ENCODE results near the gene OR51B6.
"Not testable (repeated sequence)": the region's sequence is repeated elsewhere in the genome, so short reads cannot be mapped to it uniquely, and the experiment has no call there.

Gene OR51B6, protein sequence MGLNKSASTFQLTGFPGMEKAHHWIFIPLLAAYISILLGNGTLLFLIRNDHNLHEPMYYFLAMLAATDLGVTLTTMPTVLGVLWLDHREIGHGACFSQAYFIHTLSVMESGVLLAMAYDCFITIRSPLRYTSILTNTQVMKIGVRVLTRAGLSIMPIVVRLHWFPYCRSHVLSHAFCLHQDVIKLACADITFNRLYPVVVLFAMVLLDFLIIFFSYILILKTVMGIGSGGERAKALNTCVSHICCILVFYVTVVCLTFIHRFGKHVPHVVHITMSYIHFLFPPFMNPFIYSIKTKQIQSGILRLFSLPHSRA

DNA sequence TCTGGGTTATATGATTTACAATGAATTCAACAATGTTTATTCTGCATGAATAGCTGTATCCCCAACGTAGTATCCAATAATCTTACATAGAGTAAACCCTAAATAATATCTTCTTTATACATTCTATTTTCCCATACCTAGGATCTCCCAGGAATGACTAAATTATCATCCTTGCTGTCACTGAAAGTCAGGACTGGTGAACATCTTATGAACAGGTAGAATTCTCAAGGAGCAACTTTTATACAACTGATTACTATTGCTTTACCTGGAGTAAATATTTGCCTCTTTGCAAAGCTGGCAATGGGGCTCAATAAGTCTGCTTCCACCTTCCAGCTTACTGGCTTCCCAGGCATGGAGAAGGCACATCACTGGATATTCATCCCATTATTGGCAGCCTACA is at the start of gene OR51B6:
Gene OR51B6 (plus strand): TSS at position 301 of the 400 bp plus-strand sequence. CDS start 0 bp downstream, at position 301.
- FAIRE-seq = no peak

DNA sequence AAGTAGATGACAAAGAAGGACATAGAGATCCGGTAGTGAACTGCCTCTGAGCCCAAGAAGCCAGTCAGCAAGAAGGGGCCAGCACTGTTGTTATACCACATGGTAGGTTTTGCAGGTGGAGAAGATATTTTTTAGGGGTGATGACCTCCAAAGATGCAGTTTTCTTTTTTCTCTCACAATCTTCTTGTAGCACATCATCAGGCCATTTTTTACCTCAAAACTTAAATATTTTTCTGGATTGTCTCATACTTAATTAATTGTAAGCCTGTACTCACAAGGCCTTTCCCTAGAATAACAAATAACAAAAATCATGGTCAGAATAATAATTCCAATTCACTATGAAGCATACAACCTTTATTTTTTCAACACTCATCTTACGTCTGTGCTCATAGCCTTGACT is 49.5 kb upstream of the OR51B6 start, which contains the start of gene OR51B4:
Gene OR51B4 (minus strand): TSS at position 101 of the 400 bp plus-strand sequence. CDS start 0 bp downstream, at position 101.
- no peak for FAIRE-seq

DNA sequence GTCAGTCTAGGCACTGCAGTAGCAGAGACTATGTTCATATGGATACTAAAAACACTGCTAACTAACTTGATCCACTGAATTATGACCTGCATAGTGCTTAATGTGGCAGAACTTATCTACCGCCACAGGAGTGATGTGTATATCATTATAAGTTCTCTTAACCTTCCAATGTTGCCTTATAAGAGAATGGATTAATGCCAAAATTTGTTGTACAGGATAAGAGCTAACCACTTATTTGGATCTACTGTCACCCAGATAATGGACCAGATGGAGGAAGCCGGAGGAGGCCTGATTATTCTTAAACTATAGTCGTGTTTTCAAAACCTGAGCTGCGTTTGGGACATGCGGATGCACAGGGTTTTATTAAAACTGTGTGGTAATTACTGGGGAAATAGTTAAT is 47.7 kb upstream of the OR51B6 start:
- FAIRE-seq = no peak

DNA sequence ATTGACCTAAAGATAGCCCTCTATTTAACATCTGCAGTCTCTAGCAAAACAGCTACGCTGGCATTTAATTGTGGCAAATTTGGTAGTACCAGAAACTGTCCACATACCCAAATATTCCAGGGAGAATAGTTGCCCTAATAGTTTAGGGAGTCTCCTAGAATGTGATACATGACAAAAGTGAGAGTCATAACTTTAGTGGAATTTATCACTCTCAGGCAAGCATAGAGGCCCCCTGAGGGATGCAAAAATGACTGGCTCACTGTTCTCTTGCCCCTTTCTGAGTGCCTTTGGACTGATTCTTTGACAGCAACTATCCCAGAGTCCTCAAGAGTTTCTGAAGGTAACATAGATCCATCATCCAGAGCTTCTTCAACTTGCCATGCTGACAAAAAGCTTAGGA is 47.3 kb upstream of the OR51B6 start:
- no peak for FAIRE-seq

DNA sequence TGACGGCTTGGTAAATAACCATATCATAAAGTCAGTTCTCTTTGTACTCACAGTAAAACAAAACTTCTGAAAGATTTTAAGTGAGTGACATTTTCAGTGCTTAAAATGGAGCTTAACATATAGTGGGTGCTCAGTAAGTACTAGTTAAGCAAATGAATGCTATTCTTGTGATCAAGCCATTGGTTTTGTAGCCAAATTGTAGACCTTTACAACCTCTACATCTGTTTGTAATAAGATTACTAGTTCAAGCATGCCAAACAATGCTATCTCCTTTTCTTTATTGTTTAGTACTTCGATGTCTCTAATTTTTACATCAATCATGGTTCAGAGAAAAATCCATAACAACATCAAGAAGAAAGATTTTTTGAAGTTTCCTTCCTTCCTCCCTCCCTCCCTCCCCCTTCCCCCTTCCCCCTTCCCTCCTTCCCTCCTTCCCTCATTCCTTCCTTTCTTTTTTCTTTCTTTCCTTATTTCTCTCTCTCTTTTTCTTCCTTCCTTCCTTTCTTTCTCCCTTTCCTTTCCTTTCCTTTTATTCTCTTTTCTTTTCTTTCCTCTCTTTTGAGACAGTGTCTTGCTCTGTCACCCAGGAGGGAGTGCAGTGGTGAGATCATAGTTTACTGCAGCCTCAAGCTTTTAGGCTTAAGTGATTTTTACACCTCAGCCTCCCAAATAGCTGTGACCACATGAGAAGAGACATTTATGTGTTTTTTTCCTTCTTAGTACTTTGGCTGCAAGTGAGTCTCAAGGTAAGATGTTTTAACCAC is 43.9 kb upstream of the OR51B6 start:
- no peak for FAIRE-seq

DNA sequence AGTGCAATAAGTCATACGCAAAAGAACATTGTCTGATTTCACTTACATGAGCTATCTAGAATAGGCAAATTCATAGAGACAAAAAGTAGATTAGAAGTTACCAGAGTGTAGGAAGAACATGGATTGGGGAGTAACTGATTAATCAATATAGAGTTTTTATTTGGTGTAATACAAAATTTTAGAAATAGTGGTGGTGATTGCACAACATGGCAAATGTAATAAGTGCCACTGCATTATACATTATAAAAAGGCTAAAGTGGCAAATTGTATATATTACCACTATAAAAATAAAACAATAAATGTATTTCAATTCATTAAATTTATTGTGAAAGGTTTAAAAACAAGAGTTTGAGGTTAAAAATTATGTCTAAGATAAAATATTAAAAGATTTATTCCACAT is 40.9 kb upstream of the OR51B6 start:
- FAIRE-seq = no peak

DNA sequence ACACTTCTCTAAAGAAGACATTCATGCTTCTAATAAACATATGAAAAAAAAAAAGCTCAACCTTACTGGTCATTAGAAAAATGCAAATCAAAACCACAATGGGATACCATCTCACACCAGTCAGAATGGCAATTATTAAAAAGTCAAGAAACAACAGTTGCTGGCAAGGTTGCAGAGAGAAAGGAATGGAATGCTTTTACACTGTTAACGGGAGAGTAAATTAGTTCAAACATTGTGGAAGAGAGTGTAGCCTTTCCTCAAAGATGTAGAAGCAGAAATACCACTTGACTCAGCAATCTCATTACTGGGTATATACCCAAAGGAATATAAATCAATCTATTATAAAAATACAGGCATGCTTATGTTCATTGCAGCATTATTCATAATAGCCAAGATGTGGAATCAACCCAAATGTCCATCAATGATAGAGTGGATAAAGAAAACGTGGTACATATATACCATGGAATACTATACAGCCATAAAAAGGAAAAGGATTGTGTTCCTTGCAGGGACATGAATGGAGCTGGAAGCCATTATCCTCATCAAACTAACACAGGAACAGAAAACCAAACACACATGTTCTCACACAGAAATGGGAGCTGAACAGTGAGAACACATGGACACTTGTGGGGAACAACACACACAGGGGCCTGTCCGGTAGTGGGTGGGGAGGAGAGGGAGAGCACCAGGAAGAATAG is 37.8 kb upstream of the OR51B6 start:
- FAIRE-seq = not testable (repeated sequence)

DNA sequence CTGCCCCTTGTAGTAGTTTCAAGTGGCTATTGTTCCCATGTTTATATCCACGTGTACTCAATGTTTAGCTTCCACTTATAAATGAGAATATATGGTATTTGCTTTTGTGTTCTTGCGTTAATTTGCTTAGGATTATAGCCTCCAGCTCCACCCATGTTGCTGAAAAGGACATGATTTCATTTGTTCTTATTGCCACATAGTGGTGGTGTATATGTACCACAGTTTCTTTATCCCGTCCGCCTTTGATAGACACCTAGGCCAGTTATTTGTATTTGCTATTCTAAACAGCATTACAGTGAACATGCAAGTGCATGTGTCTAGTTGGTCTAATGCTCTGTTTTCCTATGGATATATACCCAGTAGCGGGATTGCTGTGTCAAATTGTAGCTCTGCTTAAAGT is 34.0 kb upstream of the OR51B6 start:
- no peak for FAIRE-seq

DNA sequence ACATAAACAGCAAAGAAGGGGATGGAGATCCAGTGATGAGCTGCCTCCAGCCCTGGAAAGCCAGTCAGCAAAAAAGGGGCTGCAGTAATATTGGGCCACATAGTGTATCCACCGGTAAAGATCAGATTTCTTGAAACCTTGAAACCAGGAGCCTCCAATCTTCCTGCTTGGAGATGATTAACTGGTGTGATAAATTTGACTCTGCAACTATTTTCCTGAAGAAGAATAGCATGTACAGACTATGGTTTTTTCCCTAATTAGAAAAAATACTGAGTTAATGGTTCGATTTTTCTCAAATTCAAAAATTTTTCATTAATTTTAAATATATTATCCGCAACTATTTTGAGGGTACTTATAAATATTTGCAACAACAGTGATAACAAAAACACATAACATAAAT is 27.1 kb upstream of the OR51B6 start, which contains the start of gene OR51B2:
Gene OR51B2 (minus strand): TSS at position 101 of the 400 bp plus-strand sequence. CDS start 0 bp downstream, at position 101.
- FAIRE-seq = no peak

DNA sequence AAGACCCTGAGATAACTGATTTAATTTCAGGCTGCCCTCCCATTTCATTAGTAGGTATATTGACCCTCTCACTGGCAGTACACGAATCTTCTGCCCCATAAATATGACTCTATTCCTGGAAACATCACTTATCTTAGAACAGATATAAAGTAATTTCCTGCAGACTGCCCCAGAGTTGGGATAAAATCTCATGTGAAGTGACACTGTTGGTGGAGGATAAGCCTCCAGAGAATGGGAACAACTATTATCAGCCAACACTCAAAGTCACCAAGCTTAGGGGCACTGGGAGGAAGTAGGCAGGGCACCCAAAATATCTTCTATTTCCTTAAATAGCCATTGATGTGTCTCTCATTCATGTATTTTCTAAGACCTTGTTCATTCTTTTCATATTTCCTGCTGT is 16.1 kb upstream of the OR51B6 start:
- no peak for FAIRE-seq

DNA sequence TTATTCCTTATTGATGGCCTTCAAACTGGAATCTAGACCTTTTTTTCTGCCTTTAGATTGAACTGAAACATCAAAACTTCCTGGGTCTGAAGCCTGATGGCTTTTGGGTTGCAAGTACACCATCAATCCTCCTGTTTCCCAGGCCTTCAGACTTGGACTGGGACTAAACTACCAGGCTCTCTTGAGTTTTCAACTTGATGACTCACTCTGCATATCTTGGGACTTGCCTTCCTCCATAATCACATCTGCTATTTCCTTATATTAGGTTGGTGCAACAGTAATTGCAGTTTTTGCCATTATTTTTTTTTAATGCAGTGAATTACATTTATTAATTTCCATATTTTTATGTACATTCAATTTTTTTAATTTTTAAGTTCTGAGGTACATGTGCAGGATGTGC is 15.0 kb upstream of the OR51B6 start:
- FAIRE-seq = no peak

DNA sequence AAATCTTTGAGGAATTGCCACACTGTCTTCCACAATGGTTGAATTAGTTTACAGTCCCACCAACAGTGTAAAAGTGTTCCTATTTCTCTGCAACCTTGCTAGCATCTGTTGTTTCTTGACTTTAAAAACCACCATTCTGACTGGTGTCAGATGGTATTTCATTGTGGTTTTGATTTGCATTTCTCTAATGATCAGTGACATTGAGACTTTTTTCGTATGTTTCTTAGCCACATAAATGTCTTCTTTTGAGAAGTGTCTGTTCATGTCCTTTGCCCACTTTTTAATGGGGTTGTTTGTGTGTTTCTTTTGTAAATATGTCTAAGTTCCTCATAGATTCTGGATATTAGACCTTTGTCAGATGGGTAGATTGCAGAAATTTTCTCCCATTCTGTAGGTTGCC is 14.1 kb upstream of the OR51B6 start:
- FAIRE-seq = not testable (repeated sequence)

DNA sequence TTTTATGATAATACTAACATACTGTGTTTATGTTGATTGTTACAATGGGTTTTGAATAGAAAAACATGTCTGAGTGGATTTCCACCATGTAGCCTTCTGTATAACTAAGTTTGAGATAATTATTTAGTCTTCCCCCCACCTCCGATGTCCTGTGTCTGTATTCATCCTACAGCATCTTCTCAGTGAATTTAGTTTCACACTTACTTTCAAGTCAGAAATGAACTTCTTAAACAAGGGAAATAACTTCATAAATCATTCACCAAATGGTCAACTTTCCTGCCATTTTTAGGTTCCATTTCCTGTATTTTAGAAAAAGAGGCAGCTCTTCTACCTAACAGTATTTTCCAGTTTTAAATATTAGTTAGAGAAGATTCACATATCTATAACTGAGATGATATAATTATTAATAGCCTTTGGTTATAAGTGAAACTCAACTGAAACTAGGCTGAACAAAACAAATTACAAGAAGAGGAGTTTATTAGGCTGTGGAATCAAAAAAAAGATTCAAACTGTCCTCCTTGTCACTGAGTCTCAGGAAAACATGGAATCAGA is 11.5 kb upstream of the OR51B6 start:
- FAIRE-seq = no peak

DNA sequence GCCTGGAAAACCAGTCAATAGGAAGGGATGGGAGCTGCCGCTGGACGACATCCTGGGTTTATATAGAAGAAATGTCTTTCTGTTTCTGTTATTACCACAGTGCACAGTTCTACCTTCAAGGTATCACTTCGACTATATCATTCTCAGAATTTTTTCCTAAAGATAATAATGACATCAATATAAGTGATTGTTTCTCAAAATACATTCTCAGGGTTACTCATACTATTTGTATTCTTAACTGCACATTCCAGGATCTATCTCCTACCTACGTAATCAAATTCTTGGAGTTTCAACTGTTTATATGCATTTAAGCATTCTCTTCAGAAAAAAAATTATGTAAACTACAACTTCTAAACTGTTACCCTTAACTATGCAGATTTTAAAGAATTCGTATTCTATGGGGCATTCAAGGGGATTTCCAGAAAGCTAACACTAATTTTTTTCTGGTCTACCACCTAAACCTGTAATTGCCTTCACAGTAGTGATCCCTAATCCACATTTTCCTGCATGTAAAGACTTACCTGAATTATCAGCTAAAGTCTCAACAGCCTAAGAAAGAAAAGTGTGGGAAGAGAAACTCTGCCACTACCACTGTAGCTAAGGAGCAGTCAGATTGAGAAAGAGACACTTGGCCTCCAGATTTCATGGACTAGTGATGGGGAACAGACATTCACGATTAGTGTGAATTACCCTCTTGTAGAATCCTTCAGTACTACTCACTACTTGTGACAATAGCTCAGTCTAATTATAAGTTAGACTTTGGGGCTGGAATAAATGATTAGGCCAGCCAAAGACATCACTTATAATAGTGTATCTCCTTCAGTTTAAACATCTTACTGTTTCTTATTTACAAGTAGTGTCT is 7.6 kb upstream of the OR51B6 start, which contains the start of gene OR51B5:
Gene OR51B5 (minus strand): TSS at position 51 of the 862 bp plus-strand sequence. CDS start 0 bp downstream, at position 51.
- FAIRE-seq = no peak

DNA sequence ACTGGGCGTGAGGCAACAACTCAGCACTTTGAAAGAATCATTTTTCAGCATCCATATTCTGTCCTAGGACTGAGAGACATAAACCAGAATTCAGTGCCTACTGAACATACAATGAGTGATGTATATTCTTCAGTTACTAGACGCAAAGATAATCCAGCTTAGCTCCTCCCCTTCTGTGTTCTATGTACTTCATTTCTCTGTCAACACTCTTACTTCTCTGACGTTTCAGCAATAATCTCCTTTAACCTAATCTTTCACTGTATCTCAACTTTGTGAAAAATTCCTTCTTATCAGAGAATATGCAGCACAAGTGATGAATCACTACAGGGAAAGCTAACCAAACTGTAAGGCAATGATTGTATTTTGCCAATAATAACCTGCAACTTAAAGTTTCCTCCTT is 5.5 kb upstream of the OR51B6 start:
- no peak for FAIRE-seq

DNA sequence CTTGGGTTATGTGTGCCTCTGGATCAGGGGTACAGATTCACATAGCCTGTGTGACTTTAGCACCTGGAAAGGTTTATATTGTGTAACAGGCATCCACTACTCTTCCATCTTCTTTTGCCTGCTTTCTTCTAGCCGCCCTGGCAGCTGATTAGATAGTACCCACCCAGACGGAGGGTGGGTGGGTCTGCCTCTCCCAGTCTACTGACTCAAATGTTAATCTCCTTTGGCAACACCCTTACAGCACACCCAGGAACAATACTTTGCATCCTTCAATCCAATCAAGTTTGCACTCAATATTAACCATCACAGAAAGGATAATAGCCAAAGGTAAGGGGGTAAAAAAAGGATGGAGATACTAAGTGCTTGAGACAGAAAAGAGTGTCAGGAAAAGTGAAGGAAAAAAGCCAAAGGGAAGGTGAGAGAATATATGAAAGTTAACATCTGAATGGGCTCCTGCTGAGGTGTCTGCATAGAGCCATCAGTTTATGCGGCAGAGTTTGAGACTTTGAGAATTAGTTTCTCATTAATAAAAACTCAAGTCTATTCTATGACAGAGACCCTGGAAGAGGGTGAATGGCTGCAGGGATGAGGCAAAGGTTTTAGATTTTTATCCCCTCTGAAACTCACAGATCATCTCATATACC is 2.6 kb upstream of the OR51B6 start:
- FAIRE-seq = no peak

DNA sequence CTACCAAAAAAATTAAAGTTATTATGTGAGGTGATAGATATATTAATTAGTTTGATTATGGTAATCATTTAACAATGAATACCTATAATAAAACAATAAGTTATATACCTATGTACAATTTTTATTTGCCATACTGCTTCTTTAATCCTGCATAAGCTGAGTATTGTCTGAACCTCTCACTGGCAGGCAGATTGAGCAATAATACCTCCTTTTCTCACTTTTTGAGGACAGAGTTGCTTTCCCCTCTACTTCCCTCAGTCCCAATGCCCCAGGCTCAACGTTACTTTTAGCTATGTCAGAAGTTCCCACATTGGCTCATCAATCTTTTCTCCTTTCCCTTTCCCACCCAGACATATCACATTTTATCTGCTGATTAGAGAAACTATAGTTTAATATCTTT is 1.8 kb upstream of the OR51B6 start:
- FAIRE-seq = no peak

DNA sequence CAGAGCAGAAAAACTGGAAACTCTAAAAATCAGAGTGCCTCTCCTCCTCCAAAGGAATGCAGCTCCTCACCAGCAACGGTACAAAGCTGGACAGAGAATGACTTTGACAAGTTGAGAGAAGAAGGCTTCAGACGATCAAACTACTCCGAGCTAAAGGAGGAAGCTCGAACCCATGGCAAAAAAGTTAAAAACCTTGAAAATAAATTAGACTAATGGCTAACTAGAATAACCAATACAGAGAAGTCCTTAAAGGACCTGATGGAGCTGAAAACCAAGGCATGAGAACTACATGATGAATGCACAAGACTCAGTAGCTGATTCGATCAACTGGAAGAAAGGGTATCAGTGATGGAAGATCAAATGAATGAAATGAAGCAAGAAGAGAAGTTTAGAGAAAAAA is 4.7 kb downstream of the OR51B6 start:
- not testable (repeated sequence) for FAIRE-seq

DNA sequence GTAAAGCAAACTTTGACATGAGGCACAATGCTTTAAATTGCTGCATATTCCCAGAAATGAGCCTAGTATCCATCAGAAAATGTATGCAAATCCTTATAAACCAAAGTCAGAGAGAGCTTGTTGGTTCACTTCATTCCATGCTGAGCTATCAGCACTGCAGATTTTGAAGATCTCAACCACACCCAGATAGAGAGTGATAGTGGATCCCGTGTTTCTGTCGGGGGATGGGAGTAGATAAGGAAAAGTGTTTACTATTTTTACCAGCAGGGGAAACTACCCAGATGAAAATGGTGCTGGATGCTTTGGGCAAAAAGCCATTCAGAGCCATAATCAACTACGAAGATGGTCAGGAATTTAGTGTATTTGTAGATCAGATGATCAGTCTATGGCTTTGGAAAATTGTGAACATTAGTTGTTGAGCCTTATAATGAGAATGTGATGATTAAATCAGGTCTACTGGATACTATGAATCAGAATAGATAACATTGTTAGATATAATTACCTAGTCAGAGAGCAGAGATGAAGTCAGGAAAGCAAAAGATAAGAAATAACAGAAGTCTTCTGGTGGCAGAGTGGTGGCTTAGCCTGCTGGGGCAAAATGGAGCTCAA is 10.8 kb downstream of the OR51B6 start:
- FAIRE-seq = no peak

DNA sequence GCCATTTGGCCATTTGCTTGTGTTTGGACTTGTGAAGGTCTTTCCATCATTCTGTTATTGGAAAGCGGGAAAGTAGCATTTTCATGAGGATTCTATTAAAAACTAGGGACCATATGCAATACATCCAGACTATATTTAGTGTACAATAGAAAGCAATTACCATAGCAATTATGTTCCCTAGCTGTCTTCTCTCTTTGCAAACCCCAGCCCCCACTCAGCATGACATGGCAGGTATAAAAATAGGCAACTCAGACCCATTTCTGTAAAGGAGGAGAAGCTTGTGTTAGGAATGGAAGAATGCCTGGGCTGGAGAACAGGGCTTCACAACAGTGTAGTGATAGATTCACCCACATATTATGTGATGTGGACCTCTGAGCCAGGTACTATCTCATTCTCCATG is 12.4 kb downstream of the OR51B6 start:
- no peak for FAIRE-seq

DNA sequence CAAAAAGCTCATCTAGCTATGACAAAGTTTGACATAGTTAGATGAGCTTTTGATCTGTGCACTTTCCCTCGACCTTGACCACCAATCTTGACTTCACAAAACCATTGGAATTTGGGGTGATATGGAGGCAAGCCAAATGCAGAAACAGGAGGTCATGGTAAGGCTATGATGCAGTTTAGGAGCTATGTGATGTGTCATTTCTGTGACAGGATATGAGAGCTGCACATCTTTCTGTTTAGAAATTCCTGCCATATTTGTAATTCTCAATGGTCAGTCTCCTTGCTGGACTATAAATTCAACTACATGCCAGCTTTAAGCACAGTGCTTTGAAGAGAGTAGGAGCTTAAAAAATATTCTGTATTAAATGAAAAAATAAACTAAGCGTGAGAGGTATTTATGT is 12.9 kb downstream of the OR51B6 start:
- no peak for FAIRE-seq
